ENCODE data around the gene GADD45A.

GRCh38 chr1:67644566-67644965 lies 40.4 kb upstream of the GADD45A start:
- TF ChIP-seq CTCF (IDR thresholded peaks at IDR 0.05; ENCODE audit: low read depth, low read length, missing input control) (no peak), SP1 (IDR thresholded peaks at IDR 0.05) (no peak), HNF4A (conservative IDR thresholded peaks at IDR 0.05) (no peak), TAF1 (conservative IDR thresholded peaks at IDR 0.05) (no peak), ATF3 (IDR thresholded peaks at IDR 0.05) (no peak), NR2F2 (IDR thresholded peaks at IDR 0.05) (no peak), YY1 (IDR thresholded peaks at IDR 0.05) (no peak), EGR1 (IDR thresholded peaks at IDR 0.05; ENCODE audit: low read depth in 2 of 2) (no peak), RAD21 (IDR thresholded peaks at IDR 0.05) (no peak)
